Measurements from ENCODE around the gene SLC22A3.
"Not testable (repeated sequence)": the region's sequence is repeated elsewhere in the genome, so short reads cannot be mapped to it uniquely, and the experiment has no call there.

The SLC22A3 gene

DNA sequence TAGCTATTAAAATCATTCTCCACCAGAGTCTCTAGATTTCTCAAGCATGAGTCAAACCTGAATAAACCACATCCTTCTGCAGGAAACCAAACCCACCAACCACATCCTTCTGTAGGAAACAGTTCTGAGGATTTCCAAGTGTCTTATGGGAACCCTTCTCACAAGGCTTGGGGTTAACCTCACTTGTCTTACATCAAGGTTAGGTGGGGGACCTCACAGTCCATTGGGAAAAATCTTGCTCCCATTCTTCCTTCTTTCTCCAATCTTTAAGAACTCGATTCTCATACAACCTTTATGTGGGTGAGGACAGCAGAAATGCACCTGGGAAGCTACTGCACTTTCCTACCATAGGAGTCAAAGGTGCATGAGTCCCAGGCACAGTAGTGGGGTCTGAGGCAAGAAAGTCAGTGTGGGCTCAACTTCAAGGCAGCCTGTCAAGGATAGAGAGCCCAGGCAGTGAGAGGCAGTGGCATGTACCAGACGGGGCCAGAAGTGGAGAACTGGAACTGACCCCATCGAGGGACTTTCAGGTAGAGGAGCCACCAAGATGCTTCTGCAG is 114.5 kb downstream of the SLC22A3 start:
- Histone ChIP-seq H3K9me3 (ENCODE audit: control insufficient read depth, low read length) (no peaks in the 10 kb centered on the region), H3K4me1 (ENCODE audit: control insufficient read depth, insufficient read depth, low read length) (no peaks in the 10 kb centered on the region), H3K36me3 (ENCODE audit: control insufficient read depth, insufficient read depth, low read length) (no peaks in the 10 kb centered on the region), H3K4me3 (ENCODE audit: low read length) (no peak overlapping the region), H3K27me3 (ENCODE audit: control insufficient read depth, insufficient read depth, low read length) (no peaks in the 10 kb centered on the region), H3K9ac (ENCODE audit: low read length) (no peak overlapping the region)

DNA sequence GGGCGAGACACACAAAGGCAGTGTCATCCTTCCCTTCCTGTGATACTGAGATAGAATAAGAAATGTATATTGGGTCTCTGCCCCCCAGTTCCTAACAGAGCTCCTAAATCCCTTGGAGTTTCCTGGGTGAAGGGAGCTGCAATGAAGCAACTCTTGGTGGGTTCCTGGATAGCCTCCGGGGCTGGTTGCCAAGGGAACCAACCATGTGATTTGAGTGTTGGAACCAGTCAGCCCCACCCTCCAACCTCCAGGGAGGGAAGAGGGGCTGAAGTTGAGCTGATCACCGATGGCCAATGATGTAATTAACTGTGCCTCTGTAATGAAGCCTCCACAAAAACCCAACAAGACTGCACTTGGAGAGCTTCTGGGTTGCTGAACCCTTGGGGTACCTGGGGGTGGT is 116.6 kb downstream of the SLC22A3 start:
- no peaks in the 10 kb centered on the region for H3K9me3 ChIP-seq (ENCODE audit: control insufficient read depth, low read length)
- H3K4me3 ChIP-seq (ENCODE audit: low read length): no peak overlapping the region
- H3K36me3 ChIP-seq (ENCODE audit: control insufficient read depth, insufficient read depth, low read length): no peaks in the 10 kb centered on the region
- H3K4me1 ChIP-seq (ENCODE audit: control insufficient read depth, insufficient read depth, low read length): no peaks in the 10 kb centered on the region
- no peaks in the 10 kb centered on the region for H3K27me3 ChIP-seq (ENCODE audit: control insufficient read depth, insufficient read depth, low read length)
- H3K9ac ChIP-seq (ENCODE audit: low read length): no peak overlapping the region

DNA sequence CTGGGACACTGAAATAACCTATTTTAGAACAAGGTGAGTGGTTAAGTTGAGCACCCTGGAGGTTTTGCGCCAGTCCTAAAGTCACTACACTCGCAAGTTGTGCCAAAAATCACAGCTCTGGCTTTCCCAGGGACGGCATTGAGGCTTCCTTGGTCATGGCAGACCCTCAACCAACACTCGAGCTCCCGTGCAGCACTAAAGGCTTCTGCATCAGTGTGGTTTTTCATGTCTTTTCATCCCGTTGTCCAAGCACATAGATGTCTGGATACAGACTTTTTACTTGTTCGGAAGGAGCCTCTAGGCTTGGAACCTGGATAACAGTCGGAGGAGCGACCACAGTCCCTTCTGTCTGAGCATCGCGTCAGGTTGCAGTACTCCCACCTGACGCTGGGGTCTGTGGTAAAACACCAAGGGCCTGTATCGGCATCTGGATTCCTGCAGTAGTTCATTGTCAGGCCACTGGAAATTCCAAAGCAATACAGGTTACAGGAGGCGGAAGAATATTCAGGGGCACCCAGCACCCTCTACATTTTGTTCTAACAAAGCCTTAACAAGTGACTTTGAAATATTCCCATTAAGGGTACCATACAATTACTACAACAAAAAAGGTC is 119.2 kb downstream of the SLC22A3 start:
- not testable (repeated sequence) for H3K9me3 ChIP-seq (ENCODE audit: control insufficient read depth, low read length); H3K36me3 ChIP-seq (ENCODE audit: control insufficient read depth, insufficient read depth, low read length); H3K4me3 ChIP-seq (ENCODE audit: low read length); H3K27me3 ChIP-seq (ENCODE audit: control insufficient read depth, insufficient read depth, low read length); H3K9ac ChIP-seq (ENCODE audit: low read length); H3K4me1 ChIP-seq (ENCODE audit: control insufficient read depth, insufficient read depth, low read length)

DNA sequence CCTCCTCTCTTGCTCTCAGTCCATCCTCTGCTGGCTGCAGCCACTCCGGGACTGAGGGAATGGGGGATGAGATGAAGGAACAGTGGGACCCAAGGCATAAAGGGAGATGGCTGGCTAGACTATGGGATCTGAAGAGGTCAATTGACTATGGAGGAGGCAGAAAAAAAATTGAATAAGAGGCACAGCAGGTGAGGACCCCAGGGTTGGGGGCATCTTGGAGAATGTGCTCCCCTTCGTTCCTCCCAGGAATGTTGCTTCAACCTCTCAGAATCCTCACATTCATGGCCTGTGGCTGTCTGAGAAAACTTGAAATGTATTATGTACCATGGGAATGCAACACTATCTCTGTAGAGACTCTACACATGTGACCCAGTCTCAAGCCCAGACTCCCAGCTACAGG is 121.0 kb downstream of the SLC22A3 start:
- Histone ChIP-seq H3K4me3 (ENCODE audit: low read length) (no peak overlapping the region), H3K4me1 (ENCODE audit: control insufficient read depth, insufficient read depth, low read length) (no peaks in the 10 kb centered on the region), H3K27me3 (ENCODE audit: control insufficient read depth, insufficient read depth, low read length) (no peaks in the 10 kb centered on the region), H3K9me3 (ENCODE audit: control insufficient read depth, low read length) (no peaks in the 10 kb centered on the region), H3K36me3 (ENCODE audit: control insufficient read depth, insufficient read depth, low read length) (no peaks in the 10 kb centered on the region), H3K9ac (ENCODE audit: low read length) (no peak overlapping the region)

DNA sequence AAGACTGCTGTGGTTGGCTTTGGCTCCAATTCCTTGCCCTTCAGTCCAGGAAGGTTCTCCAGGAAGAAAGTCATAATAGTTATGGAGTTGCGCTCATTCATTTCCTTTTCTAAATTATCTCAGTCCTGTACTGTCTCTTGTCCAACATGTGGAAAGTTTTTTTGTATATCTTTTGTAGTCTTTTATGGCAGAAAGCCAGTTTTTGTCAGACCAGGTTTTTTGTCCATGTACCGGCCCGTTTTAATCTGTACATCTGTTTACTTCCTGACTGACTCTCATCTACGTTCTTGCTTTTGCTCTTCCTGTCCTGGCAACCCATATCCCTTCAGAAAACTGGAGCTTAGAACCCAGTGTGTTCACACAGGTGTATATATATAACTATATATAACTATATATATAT is 127.9 kb downstream of the SLC22A3 start:
- H3K4me1 ChIP-seq (ENCODE audit: control insufficient read depth, insufficient read depth, low read length); H3K36me3 ChIP-seq (ENCODE audit: control insufficient read depth, insufficient read depth, low read length): not testable (repeated sequence)

DNA sequence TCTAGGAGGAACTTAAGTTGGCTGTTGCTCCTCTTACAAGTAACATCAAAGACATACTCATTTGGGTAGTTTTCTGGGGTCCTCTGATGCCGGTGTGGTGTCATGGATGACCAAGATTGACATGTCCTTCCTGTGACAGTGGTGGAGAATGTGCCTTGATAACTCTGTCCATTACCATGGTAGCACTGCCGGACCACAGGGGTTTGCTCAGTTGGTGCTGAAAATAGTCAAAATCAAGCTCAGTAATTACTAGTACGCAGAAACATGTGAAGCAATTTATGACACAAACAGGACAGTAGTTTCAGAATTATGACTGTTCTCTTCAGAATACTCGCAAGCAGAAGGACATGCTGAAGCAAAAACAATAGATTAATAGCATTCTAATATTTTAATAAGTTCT is 128.9 kb downstream of the SLC22A3 start:
- not testable (repeated sequence) for H3K9me3 ChIP-seq (ENCODE audit: control insufficient read depth, low read length); H3K9ac ChIP-seq (ENCODE audit: low read length); H3K4me1 ChIP-seq (ENCODE audit: control insufficient read depth, insufficient read depth, low read length); H3K4me3 ChIP-seq (ENCODE audit: low read length); H3K27me3 ChIP-seq (ENCODE audit: control insufficient read depth, insufficient read depth, low read length); H3K36me3 ChIP-seq (ENCODE audit: control insufficient read depth, insufficient read depth, low read length)

More for the DNA sequence above, 127.9 kb downstream of the SLC22A3 start:
- not testable (repeated sequence) for H3K4me3 ChIP-seq (ENCODE audit: low read length); H3K9ac ChIP-seq (ENCODE audit: low read length); H3K9me3 ChIP-seq (ENCODE audit: control insufficient read depth, low read length); H3K27me3 ChIP-seq (ENCODE audit: control insufficient read depth, insufficient read depth, low read length)

DNA sequence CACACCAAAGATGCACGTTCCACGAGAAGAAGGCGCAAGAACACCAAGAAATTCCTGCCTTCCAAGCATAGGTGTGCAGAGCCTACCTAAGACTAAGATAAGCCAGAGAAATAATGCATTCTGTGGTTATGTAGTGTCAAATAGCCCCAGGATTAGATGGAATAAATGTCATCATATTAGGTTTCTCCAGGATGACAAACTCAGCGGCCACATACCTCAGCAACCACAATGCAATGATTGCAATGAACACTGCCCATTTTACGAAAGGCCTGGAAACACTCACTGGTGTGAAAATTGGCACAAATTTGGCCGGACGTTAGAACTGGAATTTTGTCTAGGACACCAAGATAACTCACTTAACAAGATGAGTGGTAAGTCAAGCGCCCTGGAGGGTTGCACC is 129.7 kb downstream of the SLC22A3 start:
- Histone ChIP-seq H3K9me3 (ENCODE audit: control insufficient read depth, low read length) (no peaks in the 10 kb centered on the region), H3K4me1 (ENCODE audit: control insufficient read depth, insufficient read depth, low read length) (no peaks in the 10 kb centered on the region), H3K4me3 (ENCODE audit: low read length) (no peak overlapping the region), H3K36me3 (ENCODE audit: control insufficient read depth, insufficient read depth, low read length) (no peaks in the 10 kb centered on the region), H3K9ac (ENCODE audit: low read length) (no peak overlapping the region), H3K27me3 (ENCODE audit: control insufficient read depth, insufficient read depth, low read length) (no peaks in the 10 kb centered on the region)

DNA sequence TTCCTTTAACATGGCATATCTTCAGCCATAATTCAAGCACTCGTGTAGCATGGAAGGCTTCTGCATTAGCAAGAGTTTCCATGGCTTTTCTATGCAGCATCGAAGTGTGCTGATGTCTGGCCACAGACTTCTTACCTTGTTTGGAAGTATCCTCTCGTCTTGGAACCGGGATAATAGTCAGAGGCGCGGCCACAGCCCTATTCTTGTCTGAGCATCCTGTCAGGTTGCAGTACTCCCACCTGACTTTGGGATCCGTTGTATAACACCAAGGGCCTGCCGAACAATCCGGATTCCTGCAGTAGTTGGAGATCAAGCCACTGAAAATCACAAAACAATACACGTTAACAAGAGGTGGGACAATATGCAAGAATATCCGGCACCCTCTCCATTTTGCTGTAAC is 138.9 kb downstream of the SLC22A3 start:
- H3K27me3 ChIP-seq (ENCODE audit: control insufficient read depth, insufficient read depth, low read length): no peaks in the 10 kb centered on the region
- H3K9ac ChIP-seq (ENCODE audit: low read length): no peak overlapping the region
- no peaks in the 10 kb centered on the region for H3K4me1 ChIP-seq (ENCODE audit: control insufficient read depth, insufficient read depth, low read length)
- no peaks in the 10 kb centered on the region for H3K36me3 ChIP-seq (ENCODE audit: control insufficient read depth, insufficient read depth, low read length)
- H3K9me3 ChIP-seq (ENCODE audit: control insufficient read depth, low read length): no peaks in the 10 kb centered on the region
- no peak overlapping the region for H3K4me3 ChIP-seq (ENCODE audit: low read length)

DNA sequence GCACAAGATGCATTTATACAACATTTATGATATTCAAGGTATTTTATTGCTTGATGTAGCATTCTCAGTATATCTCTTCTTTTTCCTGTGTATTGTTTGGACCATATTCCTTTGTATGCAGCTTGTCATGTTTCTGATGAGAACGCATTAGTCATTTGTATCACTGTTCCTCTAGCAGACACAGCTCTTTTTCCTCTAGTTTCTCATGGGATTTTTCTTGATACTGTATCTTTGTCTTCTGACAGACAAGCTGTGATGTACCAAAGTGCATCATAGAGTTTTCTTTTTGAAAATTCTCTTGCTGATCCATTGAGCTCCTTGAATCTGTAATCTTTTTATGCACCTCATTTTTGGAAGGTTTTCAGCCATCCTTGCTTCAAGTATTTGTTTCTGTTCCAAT is 140.9 kb downstream of the SLC22A3 start:
- no peaks in the 10 kb centered on the region for H3K4me1 ChIP-seq (ENCODE audit: control insufficient read depth, insufficient read depth, low read length)
- H3K27me3 ChIP-seq (ENCODE audit: control insufficient read depth, insufficient read depth, low read length): no peaks in the 10 kb centered on the region
- H3K9ac ChIP-seq (ENCODE audit: low read length): no peak overlapping the region
- H3K4me3 ChIP-seq (ENCODE audit: low read length): no peak overlapping the region
- no peaks in the 10 kb centered on the region for H3K36me3 ChIP-seq (ENCODE audit: control insufficient read depth, insufficient read depth, low read length)
- no peaks in the 10 kb centered on the region for H3K9me3 ChIP-seq (ENCODE audit: control insufficient read depth, low read length)

DNA sequence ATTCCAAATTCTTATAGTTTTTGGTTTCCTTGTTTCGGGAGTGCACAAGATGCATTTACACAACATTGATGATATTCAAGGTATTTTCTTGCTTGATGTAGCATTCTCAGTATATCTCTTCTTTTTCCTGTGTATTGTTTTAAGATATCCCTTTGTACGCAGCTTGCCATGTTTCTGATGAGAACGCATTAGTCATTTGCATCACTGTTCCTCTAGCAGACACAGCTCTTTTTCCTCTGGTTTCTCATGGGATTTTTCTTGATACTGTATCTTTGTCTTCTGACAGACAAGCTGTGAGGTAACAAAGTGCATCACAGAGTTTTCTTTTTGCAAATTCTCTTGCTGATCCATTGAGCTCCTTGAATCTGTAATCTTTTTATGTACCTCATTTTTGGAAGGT is 146.4 kb downstream of the SLC22A3 start:
- Histone ChIP-seq H3K36me3 (ENCODE audit: control insufficient read depth, insufficient read depth, low read length) (no peaks in the 10 kb centered on the region), H3K4me3 (ENCODE audit: low read length) (no peak overlapping the region), H3K4me1 (ENCODE audit: control insufficient read depth, insufficient read depth, low read length) (no peaks in the 10 kb centered on the region), H3K9ac (ENCODE audit: low read length) (no peak overlapping the region), H3K27me3 (ENCODE audit: control insufficient read depth, insufficient read depth, low read length) (no peaks in the 10 kb centered on the region), H3K9me3 (ENCODE audit: control insufficient read depth, low read length) (no peaks in the 10 kb centered on the region)

DNA sequence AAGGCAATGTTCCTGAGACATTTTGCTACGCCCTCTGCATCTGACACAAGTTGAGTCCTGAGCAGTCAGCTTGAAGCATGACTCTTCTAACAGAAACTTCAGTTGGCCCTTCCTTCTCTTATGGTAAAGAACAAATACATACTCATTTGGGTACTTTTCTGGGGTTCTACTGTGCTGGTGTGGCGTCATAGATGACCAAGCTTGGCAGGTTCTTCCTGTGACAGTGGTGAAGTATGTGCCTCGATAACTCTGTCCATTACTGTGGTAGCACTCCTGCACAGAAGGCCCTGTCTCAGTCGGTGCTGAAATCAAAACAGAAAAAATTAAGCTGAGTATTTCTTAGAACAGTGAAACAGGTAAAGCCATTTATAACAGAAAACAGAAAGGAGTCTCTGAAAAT is 152.5 kb downstream of the SLC22A3 start:
- Histone ChIP-seq H3K9ac (ENCODE audit: low read length) (no peak overlapping the region), H3K4me1 (ENCODE audit: control insufficient read depth, insufficient read depth, low read length) (no peaks in the 10 kb centered on the region), H3K36me3 (ENCODE audit: control insufficient read depth, insufficient read depth, low read length) (no peaks in the 10 kb centered on the region), H3K27me3 (ENCODE audit: control insufficient read depth, insufficient read depth, low read length) (no peaks in the 10 kb centered on the region), H3K4me3 (ENCODE audit: low read length) (no peak overlapping the region), H3K9me3 (ENCODE audit: control insufficient read depth, low read length) (peaks cover 3% of the 10 kb centered on the region)

Data from mucosa of stomach (tissue), 1 donor.